SH-SY5Y (cell line): Measurements from ENCODE around the gene SLC45A1.

ENCODE experiments used
- GATA2 ChIP-seq: IDR thresholded peaks from 2 replicates; pipeline ENCODE4 v1.6.1; 2011; ENCODE audit warnings: mild to moderate bottlenecking, low read depth, low read length
- GATA3 ChIP-seq: IDR thresholded peaks from 2 replicates; pipeline ENCODE4 v1.6.1; 2011; ENCODE audit warnings: low read depth, mild to moderate bottlenecking, low read length, moderate library complexity

DNA sequence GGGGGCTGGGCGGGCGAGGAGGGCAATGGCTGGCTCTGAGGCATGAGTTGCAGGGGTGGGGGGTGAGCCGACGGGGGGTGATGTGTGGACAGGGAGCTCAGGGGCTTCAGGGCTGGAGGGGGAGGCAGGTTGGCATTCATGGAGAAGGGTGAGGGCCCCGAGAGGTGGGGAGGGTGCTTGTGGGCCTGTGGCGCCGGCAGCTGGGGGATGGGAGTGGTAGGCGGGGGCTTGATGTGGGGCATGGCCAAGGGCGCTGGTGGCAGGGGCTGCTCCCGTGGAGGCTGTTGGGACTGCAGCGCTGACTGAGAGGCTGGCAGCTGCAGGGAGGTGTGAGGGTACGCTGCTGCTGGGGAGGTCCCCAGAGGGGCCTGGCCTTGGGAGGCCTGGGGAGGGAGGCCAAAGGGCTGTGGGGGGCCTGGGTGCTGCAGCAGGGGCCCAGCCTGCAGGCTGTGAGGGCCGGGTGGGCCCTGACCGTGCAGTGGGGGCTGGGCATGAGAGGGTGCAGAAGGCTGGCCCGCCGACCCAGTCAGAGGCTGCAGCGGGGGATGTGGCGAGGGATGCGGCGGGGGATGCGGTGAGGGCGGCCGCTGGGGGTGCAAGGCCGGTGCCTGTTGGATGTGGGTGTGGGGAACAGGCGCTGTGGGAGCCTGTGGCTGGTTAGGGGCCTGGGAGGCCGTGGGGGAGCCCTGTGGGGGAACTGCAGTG is 42.7 kb downstream of the SLC45A1 start:
- no peak for TF ChIP-seq GATA2
- TF ChIP-seq GATA3: no peak
